Measurements from ENCODE around the gene SF1.
A peak's percentile ranks its signal among the peaks of the same experiment; 100 is the strongest.

SF1 gene

GRCh38 chr11:64778223-64778472 is 194 bp downstream of the SF1 start:
- H3K4me2 ChIP-seq (ENCODE audit: low read depth, low read length, poor library complexity, severe bottlenecking): no peak overlapping the region
- peak overlapping the region; percentile 82 for H3K4me3 ChIP-seq (ENCODE audit: low read length, poor library complexity, severe bottlenecking)
- H2AFZ ChIP-seq (ENCODE audit: low read length): no peak overlapping the region
- peak overlapping the region; percentile 93 for H3K9ac ChIP-seq (ENCODE audit: low read depth, low read length, poor library complexity, severe bottlenecking)
- no peak for TF ChIP-seq CTCF (conservative IDR thresholded peaks at IDR 0.05; ENCODE audit: low read length)
- peaks cover 44% of the 10 kb centered on the region for H4K20me1 ChIP-seq (ENCODE audit: insufficient read depth, low read length, poor library complexity, severe bottlenecking)
- H3K36me3 ChIP-seq (ENCODE audit: insufficient read depth, low read length): peaks cover 41% of the 10 kb centered on the region
- no peaks in the 10 kb centered on the region for H3K27me3 ChIP-seq (ENCODE audit: insufficient read depth, low read length, poor library complexity, severe bottlenecking)
- H3K79me2 ChIP-seq (ENCODE audit: insufficient read depth, low read length): peaks cover 56% of the 10 kb centered on the region
- peaks cover 9% of the 10 kb centered on the region; the same call in 1 of the 2 replicates for H3F3A ChIP-seq (ENCODE audit: low read depth)
- H3K9me3 ChIP-seq (ENCODE audit: insufficient read depth, low read depth, low read length): no peaks in the 10 kb centered on the region
- peaks cover 52% of the 10 kb centered on the region for H3K4me1 ChIP-seq (ENCODE audit: insufficient read depth, low read length, poor library complexity, severe bottlenecking)
- H3K9me2 ChIP-seq (replicated peaks; ENCODE audit: low read depth, low read length): no peaks in the 10 kb centered on the region

DNA sequence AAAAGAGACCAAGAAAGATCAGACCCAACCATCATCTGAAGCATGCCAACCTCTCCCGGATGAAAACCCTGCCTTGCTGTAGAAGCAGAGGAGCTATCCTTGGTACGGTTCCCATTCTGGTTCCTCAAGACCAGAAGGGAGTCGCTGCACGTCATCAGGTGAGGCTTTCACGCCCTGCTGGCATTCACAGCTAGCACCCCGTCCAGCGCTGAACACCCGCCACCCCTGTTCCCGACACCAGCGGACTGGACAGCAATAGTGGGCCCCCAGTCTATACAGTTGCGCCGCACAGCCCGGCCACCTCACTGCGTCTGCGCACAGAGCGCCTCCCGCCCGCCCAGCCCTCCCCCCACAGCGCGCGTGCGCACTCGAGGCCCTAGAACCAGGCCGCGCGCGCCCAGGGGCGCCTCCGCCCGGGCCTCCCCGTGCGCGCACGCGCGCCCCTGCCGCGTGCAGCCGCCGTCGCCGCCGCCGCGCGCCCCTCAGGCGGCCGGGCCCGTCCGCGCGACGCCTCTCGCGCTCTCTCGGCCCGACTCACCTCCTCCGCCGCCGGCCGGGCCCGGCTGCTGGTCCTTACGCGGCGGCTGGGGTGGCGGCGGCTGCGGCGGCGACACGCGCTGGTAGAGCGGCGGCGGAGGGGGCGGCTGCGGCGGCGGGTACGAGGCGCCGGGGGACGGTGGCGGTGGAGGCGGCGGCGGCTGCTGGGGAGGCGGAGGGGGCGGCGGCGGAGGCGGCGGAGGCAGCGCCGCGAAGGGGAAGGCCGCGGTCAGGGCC is 706 bp downstream of the SF1 start:
- no peak for TF ChIP-seq CTCF (conservative IDR thresholded peaks at IDR 0.05; ENCODE audit: low read length)
- no peak for TF ChIP-seq EZH2phosphoT487 (IDR thresholded peaks at IDR 0.05; ENCODE audit: borderline replicate concordance)
- peaks cover 61% of the 10 kb centered on the region for H3K79me2 ChIP-seq (ENCODE audit: insufficient read depth, low read length)

GRCh38 chr11:64776875-64777274 is 1.5 kb downstream of the SF1 start:
- H2AFZ ChIP-seq (ENCODE audit: low read length): no peak overlapping the region
- H3K9me2 ChIP-seq (replicated peaks; ENCODE audit: low read depth, low read length): no peaks in the 10 kb centered on the region
- H3K36me3 ChIP-seq (ENCODE audit: insufficient read depth, low read length): peaks cover 54% of the 10 kb centered on the region
- peaks cover 68% of the 10 kb centered on the region for H3K79me2 ChIP-seq (ENCODE audit: insufficient read depth, low read length)
- no peaks in the 10 kb centered on the region for H3K27me3 ChIP-seq (ENCODE audit: insufficient read depth, low read length, poor library complexity, severe bottlenecking)
- peaks cover 19% of the 10 kb centered on the region; the same call in 1 of the 2 replicates for H3F3A ChIP-seq (ENCODE audit: low read depth)
- H3K9me3 ChIP-seq (ENCODE audit: insufficient read depth, low read depth, low read length): no peaks in the 10 kb centered on the region
- peak overlapping the region; percentile 92 for H3K4me2 ChIP-seq (ENCODE audit: low read depth, low read length, poor library complexity, severe bottlenecking)
- TF ChIP-seq CTCF (conservative IDR thresholded peaks at IDR 0.05; ENCODE audit: low read length) (no peak), EZH2phosphoT487 (IDR thresholded peaks at IDR 0.05; ENCODE audit: borderline replicate concordance) (no peak)
- H3K4me1 ChIP-seq (ENCODE audit: insufficient read depth, low read length, poor library complexity, severe bottlenecking): peaks cover 64% of the 10 kb centered on the region
- H3K9ac ChIP-seq (ENCODE audit: low read depth, low read length, poor library complexity, severe bottlenecking): peak overlapping the region; percentile 80
- peak overlapping the region; percentile 91 for H3K4me3 ChIP-seq (ENCODE audit: low read length, poor library complexity, severe bottlenecking)
- peaks cover 56% of the 10 kb centered on the region for H4K20me1 ChIP-seq (ENCODE audit: insufficient read depth, low read length, poor library complexity, severe bottlenecking)

More for the DNA sequence above, 706 bp downstream of the SF1 start:
- Histone ChIP-seq H2AFZ (ENCODE audit: low read length) (no peak overlapping the region), H3K4me3 (ENCODE audit: low read length, poor library complexity, severe bottlenecking) (peak overlapping the region; percentile 91), H3F3A (ENCODE audit: low read depth) (peaks cover 14% of the 10 kb centered on the region; the same call in 1 of the 2 replicates), H3K9ac (ENCODE audit: low read depth, low read length, poor library complexity, severe bottlenecking) (peak overlapping the region; percentile 93), H4K20me1 (ENCODE audit: insufficient read depth, low read length, poor library complexity, severe bottlenecking) (peaks cover 49% of the 10 kb centered on the region), H3K4me2 (ENCODE audit: low read depth, low read length, poor library complexity, severe bottlenecking) (peak overlapping the region; percentile 92), H3K36me3 (ENCODE audit: insufficient read depth, low read length) (peaks cover 46% of the 10 kb centered on the region), H3K9me2 (replicated peaks; ENCODE audit: low read depth, low read length) (no peaks in the 10 kb centered on the region), H3K4me1 (ENCODE audit: insufficient read depth, low read length, poor library complexity, severe bottlenecking) (peaks cover 57% of the 10 kb centered on the region), H3K27me3 (ENCODE audit: insufficient read depth, low read length, poor library complexity, severe bottlenecking) (no peaks in the 10 kb centered on the region), H3K9me3 (ENCODE audit: insufficient read depth, low read depth, low read length) (no peaks in the 10 kb centered on the region)
